ENCODE measurements around the gene RRAGD. TPM values are rescaled to one million over a fixed set of nuclear protein-coding genes. Genes with fewer than 3 reads are reported as not detected.

RRAGD gene
- polyA plus RNA-seq, 3 donors = 5.0 to 7.9 (median 7.4) TPM

DNA sequence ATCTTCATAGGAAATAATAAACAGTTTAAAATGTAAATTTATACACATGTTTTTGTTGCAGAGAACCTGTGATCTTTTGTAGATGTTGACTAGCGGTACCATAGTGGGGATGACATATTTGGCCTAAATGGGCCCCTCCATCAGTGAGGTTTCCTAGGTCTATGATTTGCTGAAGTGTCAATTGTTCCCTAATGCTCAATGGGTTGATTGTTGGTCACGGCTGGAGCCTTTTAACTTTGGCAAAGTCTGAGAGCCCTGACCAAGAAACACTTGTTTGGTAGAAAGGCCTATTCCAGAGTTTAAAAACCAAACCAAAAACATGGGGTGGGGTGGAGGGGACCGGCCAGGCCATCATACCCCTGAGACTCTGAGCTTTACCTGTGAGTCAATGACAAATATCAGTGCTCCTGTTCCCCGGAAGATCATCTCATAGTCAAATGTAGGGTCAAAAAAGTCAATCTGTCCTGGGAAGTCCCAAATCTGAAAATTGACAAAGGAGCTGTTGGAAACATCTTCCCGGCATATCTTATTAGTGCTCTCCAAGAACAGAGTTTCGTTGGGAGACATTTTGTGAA is 25.1 kb downstream of the RRAGD start:
- 100% methylated on average over 4 of the region's 6 CpGs for WGBS (ENCODE audit: insufficient coverage)
- Histone ChIP-seq H3K9me3 (replicated peaks in 1 of 2; ENCODE audit: control insufficient read depth in 1 of 2, insufficient read depth in 1 of 2, low read length in 2 of 2) (no peaks in the 10 kb centered on the region), H3K4me1 (ENCODE audit: control insufficient read depth in 1 of 2, insufficient read depth in 2 of 2, low read length in 2 of 2) (peaks cover 5 to 9% of the 10 kb centered on the region in 2 donors), H3K36me3 (replicated peaks in 1 of 2; ENCODE audit: control insufficient read depth in 1 of 2, insufficient read depth in 2 of 2, low read length in 2 of 2) (peaks cover 0 to 3% of the 10 kb centered on the region in 2 donors), H3K79me2 (ENCODE audit: insufficient read depth, low read length) (peaks cover 52% of the 10 kb centered on the region), H3K4me3 (replicated peaks in 1 of 3; ENCODE audit: low read depth in 2 of 3, low read length in 3 of 3) (no peak overlapping the region), H3K27me3 (ENCODE audit: control insufficient read depth in 2 of 2, insufficient read depth in 2 of 2, low read length in 2 of 2) (no peaks in the 10 kb centered on the region), H3K4me2 (replicated peaks; ENCODE audit: extremely low read depth, low read length, poor library complexity, severe bottlenecking) (no peak overlapping the region), H2AFZ (ENCODE audit: insufficient read depth, low read depth, low read length, poor library complexity, severe bottlenecking) (no peak overlapping the region), H4K20me1 (ENCODE audit: insufficient read depth, low read length) (no peaks in the 10 kb centered on the region), H3K9ac (ENCODE audit: insufficient read depth, low read length, poor library complexity, severe bottlenecking) (no peak overlapping the region), H3K27ac (ENCODE audit: low read depth in 1 of 2, low read length in 2 of 2) (no peak overlapping the region)
- TF ChIP-seq, protein P1, sequence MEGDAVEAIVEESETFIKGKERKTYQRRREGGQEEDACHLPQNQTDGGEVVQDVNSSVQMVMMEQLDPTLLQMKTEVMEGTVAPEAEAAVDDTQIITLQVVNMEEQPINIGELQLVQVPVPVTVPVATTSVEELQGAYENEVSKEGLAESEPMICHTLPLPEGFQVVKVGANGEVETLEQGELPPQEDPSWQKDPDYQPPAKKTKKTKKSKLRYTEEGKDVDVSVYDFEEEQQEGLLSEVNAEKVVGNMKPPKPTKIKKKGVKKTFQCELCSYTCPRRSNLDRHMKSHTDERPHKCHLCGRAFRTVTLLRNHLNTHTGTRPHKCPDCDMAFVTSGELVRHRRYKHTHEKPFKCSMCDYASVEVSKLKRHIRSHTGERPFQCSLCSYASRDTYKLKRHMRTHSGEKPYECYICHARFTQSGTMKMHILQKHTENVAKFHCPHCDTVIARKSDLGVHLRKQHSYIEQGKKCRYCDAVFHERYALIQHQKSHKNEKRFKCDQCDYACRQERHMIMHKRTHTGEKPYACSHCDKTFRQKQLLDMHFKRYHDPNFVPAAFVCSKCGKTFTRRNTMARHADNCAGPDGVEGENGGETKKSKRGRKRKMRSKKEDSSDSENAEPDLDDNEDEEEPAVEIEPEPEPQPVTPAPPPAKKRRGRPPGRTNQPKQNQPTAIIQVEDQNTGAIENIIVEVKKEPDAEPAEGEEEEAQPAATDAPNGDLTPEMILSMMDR (IDR thresholded peaks at IDR 0.05) = no peak
- H3K9me3 Mint-ChIP-seq = peaks cover 0 to 3% (median 0%) of the 10 kb centered on the region in 7 donors
- no peak for DNase-seq
- H3K4me3 Mint-ChIP-seq = no peak overlapping the region
- intact Hi-C loops (cut with micrococcal nuclease) = no loop called here
- H3K36me3 Mint-ChIP-seq = peaks cover 12 to 15% of the 10 kb centered on the region in 2 donors
- H3K27ac Mint-ChIP-seq = no peak overlapping the region
- peaks cover 22% of the 10 kb centered on the region for H3K4me1 Mint-ChIP-seq
- no peaks in the 10 kb centered on the region for H3K27me3 Mint-ChIP-seq (ENCODE audit: low read depth in 3 of 3)

DNA sequence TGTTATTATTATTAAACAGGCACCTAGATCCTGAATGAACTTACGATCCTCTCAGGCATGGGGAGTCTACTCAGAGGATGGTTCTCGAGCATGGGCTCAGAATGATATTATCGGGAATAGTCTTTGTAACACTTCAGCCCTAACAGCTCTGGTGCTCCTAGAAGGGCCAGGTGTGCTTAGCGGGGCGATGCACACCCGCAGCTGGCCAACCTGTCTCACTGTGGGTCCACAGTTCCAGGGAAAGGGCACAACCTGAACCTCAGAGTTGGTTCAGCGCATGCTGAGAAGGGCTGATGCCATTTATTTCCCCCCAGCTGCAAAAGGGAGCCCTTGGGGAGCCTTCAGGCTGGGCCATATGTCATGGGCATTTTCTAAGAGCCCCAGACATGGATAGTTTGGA is 26.2 kb downstream of the RRAGD start:
- peaks cover 40% of the 10 kb centered on the region for H3K79me2 ChIP-seq (ENCODE audit: insufficient read depth, low read length)
- H3K36me3 Mint-ChIP-seq = peaks cover 16 to 18% of the 10 kb centered on the region in 2 donors
- TF ChIP-seq, protein P1 (IDR thresholded peaks at IDR 0.05) = no peak
- no peak overlapping the region for H3K4me3 Mint-ChIP-seq
- H3K27me3 Mint-ChIP-seq (ENCODE audit: low read depth in 3 of 3) = no peaks in the 10 kb centered on the region
- H3K27ac ChIP-seq (ENCODE audit: low read depth in 1 of 2, low read length in 2 of 2) = no peak overlapping the region
- H3K4me1 ChIP-seq (ENCODE audit: control insufficient read depth in 1 of 2, insufficient read depth in 2 of 2, low read length in 2 of 2) = peaks cover 9 to 11% of the 10 kb centered on the region in 2 donors
- no peaks in the 10 kb centered on the region for H3K9me3 Mint-ChIP-seq
- no peak overlapping the region for H2AFZ ChIP-seq (ENCODE audit: insufficient read depth, low read depth, low read length, poor library complexity, severe bottlenecking)
- no peaks in the 10 kb centered on the region for H3K9me3 ChIP-seq (replicated peaks in 1 of 2; ENCODE audit: control insufficient read depth in 1 of 2, insufficient read depth in 1 of 2, low read length in 2 of 2)
- H3K4me1 Mint-ChIP-seq = peaks cover 27% of the 10 kb centered on the region
- H3K36me3 ChIP-seq (replicated peaks in 1 of 2; ENCODE audit: control insufficient read depth in 1 of 2, insufficient read depth in 2 of 2, low read length in 2 of 2) = peaks cover 0 to 3% of the 10 kb centered on the region in 2 donors
- no peaks in the 10 kb centered on the region for H3K27me3 ChIP-seq (ENCODE audit: control insufficient read depth in 2 of 2, insufficient read depth in 2 of 2, low read length in 2 of 2)
- DNase-seq = no peak
- no peak overlapping the region for H3K4me3 ChIP-seq (replicated peaks in 1 of 3; ENCODE audit: low read depth in 2 of 3, low read length in 3 of 3)
- WGBS (ENCODE audit: insufficient coverage) = 100% methylated on average over 7 of the region's 7 CpGs
- no peak overlapping the region for H3K4me2 ChIP-seq (replicated peaks; ENCODE audit: extremely low read depth, low read length, poor library complexity, severe bottlenecking)
- intact Hi-C loops (cut with micrococcal nuclease) = no loop called here
- no peak overlapping the region for H3K27ac Mint-ChIP-seq
- no peak overlapping the region for H3K9ac ChIP-seq (ENCODE audit: insufficient read depth, low read length, poor library complexity, severe bottlenecking)
- H4K20me1 ChIP-seq (ENCODE audit: insufficient read depth, low read length) = no peaks in the 10 kb centered on the region

Data from CD14-positive monocyte (primary cell).